ENCODE measurements around the gene PPFIBP2.

DNA sequence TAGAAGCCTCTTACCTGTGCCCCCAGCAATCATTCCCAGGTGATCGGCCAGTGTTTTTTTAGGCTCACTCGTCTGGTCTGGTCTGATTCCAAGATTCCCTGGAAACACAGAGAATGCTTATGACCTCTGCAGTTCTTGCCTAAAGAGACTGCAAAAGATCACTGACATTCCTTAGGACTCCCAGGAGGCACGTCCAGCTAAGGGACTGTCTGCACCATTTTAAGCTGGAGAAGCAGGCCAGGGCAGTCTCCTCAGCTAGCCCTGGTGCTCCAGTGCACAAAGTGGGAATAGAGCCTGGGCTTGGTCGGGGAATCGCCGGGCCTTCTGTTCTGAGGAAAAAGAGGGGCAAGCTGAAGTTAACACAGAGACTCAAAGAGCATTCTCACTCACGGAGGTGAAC, 154.7 kb downstream of the PPFIBP2 start:
- TF ChIP-seq, protein P1, sequence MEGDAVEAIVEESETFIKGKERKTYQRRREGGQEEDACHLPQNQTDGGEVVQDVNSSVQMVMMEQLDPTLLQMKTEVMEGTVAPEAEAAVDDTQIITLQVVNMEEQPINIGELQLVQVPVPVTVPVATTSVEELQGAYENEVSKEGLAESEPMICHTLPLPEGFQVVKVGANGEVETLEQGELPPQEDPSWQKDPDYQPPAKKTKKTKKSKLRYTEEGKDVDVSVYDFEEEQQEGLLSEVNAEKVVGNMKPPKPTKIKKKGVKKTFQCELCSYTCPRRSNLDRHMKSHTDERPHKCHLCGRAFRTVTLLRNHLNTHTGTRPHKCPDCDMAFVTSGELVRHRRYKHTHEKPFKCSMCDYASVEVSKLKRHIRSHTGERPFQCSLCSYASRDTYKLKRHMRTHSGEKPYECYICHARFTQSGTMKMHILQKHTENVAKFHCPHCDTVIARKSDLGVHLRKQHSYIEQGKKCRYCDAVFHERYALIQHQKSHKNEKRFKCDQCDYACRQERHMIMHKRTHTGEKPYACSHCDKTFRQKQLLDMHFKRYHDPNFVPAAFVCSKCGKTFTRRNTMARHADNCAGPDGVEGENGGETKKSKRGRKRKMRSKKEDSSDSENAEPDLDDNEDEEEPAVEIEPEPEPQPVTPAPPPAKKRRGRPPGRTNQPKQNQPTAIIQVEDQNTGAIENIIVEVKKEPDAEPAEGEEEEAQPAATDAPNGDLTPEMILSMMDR (IDR thresholded peaks at IDR 0.05 in 2 of 3, conservative IDR thresholded peaks at IDR 0.05 in 1 of 3; ENCODE audit: control insufficient read depth in 2 of 3, extremely low read depth in 1 of 3, insufficient read depth in 1 of 3, low read depth in 3 of 3, low read length in 3 of 3), result no peak
- TF ChIP-seq HDAC2 (IDR thresholded peaks at IDR 0.05), result no peak

Measured in GM12878 (cell line).